ENCODE results near the gene CPT1B. TPM values are rescaled to one million over a fixed set of nuclear protein-coding genes. Genes with fewer than 3 reads are reported as not detected.

The CPT1B gene
- total and polyA plus RNA-seq, 10 of the 15 experiments (the other 5 are each of a cell fraction or from before 2014, with no cell fraction given): 3.5 to 54.0 (median 21.7) TPM

DNA sequence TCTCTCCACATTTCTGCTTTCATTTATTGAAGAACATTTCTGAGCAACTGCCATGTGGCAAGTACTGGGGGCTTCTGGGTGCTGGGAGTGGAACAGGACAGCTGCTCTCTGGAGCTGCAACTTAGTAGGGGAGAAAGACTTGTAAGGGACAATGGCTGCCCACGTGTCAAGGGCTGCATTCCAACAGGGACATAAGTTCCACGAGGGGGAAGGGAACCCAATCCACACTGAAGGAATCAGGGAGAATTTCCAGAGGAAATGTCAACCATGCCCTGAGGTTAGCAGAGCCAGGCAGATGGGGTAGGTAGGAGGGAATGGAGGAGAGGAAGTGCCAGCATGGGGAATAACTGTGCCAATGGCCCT lies 24.1 kb upstream of the CPT1B start:
- H3K79me2 ChIP-seq (ENCODE audit: control insufficient read depth, insufficient read depth, low read length): no peaks in the 10 kb centered on the region
- peaks cover 5 to 6% of the 10 kb centered on the region in 2 experiments; a peak in 3 of 4 replicates for H3K27me3 ChIP-seq (replicated peaks in 1 of 2; ENCODE audit: control insufficient read depth in 2 of 2, insufficient read depth in 2 of 2, low read length in 1 of 2)
- no peaks in the 10 kb centered on the region for H4K20me1 ChIP-seq (ENCODE audit: control insufficient read depth, insufficient read depth)
- no peaks in the 10 kb centered on the region for H3K4me1 ChIP-seq (ENCODE audit: control insufficient read depth, insufficient read depth, low read length)
- in situ Hi-C loops (cut with MboI) (no loop called here), intact Hi-C loops (cut with micrococcal nuclease; ENCODE audit: unreplicated experiment) (no loop called here)
- H3K9ac ChIP-seq (ENCODE audit: control insufficient read depth, insufficient read depth, low read length): no peak overlapping the region
- DNase-seq (ENCODE audit: low read depth, low spot score) (no peak), FAIRE-seq (no peak), ATAC-seq (no peak)
- SMC1A ChIA-PET (ENCODE audit: uncharacterized antibody, unreplicated experiment): no interaction called here
- H3K27ac ChIP-seq (ENCODE audit: control insufficient read depth, insufficient read depth): no peak overlapping the region
- RAD21 ChIA-PET (ENCODE audit: unreplicated experiment): interaction anchor here (1.0 kb wide), 1 partner anchor 19 kb away, joined by 3 read pairs; no protein-coding TSS in a partner anchor
- BruUV-seq (replicated peaks): no TSS peak
- H3K9me3 ChIP-seq (replicated peaks; ENCODE audit: control insufficient read depth, insufficient read depth, low read length): no peaks in the 10 kb centered on the region
- H3K4me2 ChIP-seq (ENCODE audit: control insufficient read depth, insufficient read depth): no peak overlapping the region
- 25% methylated on average over 2 of the region's 2 CpGs for WGBS (ENCODE audit: insufficient coverage, insufficient replicate concordance, low lambda C conversion rate, missing lambda C conversion rate)
- no peaks in the 10 kb centered on the region for H3K36me3 ChIP-seq (ENCODE audit: control insufficient read depth in 2 of 2, insufficient read depth in 2 of 2, low read length in 1 of 2)
- POLR2A ChIA-PET: interaction anchor here (0.6 kb wide), 1 partner anchor 67 kb away, joined by 7 read pairs; no protein-coding TSS in a partner anchor
- no peak overlapping the region for H3K4me3 ChIP-seq
- no peak overlapping the region for H2AFZ ChIP-seq (ENCODE audit: control insufficient read depth, low read depth, low read length)
- CTCF ChIA-PET: no interaction called here
- TF ChIP-seq, protein P1, sequence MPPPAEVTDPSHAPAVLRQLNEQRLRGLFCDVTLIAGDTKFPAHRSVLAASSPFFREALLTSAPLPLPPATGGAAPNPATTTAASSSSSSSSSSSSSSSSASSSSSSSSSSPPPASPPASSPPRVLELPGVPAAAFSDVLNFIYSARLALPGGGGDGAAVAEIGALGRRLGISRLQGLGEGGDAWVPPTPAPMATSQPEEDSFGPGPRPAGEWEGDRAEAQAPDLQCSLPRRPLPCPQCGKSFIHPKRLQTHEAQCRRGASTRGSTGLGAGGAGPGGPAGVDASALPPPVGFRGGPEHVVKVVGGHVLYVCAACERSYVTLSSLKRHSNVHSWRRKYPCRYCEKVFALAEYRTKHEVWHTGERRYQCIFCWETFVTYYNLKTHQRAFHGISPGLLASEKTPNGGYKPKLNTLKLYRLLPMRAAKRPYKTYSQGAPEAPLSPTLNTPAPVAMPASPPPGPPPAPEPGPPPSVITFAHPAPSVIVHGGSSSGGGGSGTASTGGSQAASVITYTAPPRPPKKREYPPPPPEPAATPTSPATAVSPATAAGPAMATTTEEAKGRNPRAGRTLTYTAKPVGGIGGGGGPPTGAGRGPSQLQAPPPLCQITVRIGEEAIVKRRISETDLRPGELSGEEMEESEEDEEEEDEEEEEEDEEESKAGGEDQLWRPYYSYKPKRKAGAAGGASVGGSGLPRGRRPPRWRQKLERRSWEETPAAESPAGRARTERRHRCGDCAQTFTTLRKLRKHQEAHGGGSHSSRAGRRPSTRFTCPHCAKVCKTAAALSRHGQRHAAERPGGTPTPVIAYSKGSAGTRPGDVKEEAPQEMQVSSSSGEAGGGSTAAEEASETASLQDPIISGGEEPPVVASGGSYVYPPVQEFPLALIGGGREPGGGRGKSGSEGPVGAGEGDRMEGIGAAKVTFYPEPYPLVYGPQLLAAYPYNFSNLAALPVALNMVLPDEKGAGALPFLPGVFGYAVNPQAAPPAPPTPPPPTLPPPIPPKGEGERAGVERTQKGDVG (CRISPR knock-in tag; IDR thresholded peaks at IDR 0.05): no peak
- TF ChIP-seq NR2F1 (conservative IDR thresholded peaks at IDR 0.05): no peak
- TF ChIP-seq, protein P2, sequence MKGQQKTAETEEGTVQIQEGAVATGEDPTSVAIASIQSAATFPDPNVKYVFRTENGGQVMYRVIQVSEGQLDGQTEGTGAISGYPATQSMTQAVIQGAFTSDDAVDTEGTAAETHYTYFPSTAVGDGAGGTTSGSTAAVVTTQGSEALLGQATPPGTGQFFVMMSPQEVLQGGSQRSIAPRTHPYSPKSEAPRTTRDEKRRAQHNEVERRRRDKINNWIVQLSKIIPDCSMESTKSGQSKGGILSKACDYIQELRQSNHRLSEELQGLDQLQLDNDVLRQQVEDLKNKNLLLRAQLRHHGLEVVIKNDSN (IDR thresholded peaks at IDR 0.05; ENCODE audit: borderline replicate concordance, extremely low read length, insufficient read depth, low read depth, low read length): no peak
- TF ChIP-seq, protein P3, sequence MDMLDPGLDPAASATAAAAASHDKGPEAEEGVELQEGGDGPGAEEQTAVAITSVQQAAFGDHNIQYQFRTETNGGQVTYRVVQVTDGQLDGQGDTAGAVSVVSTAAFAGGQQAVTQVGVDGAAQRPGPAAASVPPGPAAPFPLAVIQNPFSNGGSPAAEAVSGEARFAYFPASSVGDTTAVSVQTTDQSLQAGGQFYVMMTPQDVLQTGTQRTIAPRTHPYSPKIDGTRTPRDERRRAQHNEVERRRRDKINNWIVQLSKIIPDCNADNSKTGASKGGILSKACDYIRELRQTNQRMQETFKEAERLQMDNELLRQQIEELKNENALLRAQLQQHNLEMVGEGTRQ (IDR thresholded peaks at IDR 0.05; ENCODE audit: borderline replicate concordance, low read depth, low read length): no peak
- TF ChIP-seq, protein P4, sequence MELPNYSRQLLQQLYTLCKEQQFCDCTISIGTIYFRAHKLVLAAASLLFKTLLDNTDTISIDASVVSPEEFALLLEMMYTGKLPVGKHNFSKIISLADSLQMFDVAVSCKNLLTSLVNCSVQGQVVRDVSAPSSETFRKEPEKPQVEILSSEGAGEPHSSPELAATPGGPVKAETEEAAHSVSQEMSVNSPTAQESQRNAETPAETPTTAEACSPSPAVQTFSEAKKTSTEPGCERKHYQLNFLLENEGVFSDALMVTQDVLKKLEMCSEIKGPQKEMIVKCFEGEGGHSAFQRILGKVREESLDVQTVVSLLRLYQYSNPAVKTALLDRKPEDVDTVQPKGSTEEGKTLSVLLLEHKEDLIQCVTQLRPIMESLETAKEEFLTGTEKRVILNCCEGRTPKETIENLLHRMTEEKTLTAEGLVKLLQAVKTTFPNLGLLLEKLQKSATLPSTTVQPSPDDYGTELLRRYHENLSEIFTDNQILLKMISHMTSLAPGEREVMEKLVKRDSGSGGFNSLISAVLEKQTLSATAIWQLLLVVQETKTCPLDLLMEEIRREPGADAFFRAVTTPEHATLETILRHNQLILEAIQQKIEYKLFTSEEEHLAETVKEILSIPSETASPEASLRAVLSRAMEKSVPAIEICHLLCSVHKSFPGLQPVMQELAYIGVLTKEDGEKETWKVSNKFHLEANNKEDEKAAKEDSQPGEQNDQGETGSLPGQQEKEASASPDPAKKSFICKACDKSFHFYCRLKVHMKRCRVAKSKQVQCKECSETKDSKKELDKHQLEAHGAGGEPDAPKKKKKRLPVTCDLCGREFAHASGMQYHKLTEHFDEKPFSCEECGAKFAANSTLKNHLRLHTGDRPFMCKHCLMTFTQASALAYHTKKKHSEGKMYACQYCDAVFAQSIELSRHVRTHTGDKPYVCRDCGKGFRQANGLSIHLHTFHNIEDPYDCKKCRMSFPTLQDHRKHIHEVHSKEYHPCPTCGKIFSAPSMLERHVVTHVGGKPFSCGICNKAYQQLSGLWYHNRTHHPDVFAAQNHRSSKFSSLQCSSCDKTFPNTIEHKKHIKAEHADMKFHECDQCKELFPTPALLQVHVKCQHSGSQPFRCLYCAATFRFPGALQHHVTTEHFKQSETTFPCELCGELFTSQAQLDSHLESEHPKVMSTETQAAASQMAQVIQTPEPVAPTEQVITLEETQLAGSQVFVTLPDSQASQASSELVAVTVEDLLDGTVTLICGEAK (IDR thresholded peaks at IDR 0.05; ENCODE audit: borderline replicate concordance): no peak
- TF ChIP-seq PAX5 (IDR thresholded peaks at IDR 0.05; ENCODE audit: borderline replicate concordance, low read depth, low read length): no peak
- no peak for TF ChIP-seq SPI1 (IDR thresholded peaks at IDR 0.05; ENCODE audit: borderline replicate concordance, insufficient read depth, low read depth, low read length)
- TF ChIP-seq ZNF217 (IDR thresholded peaks at IDR 0.05): no peak
- no peak for TF ChIP-seq ATF7 (IDR thresholded peaks at IDR 0.05; ENCODE audit: low read depth)
- no peak for TF ChIP-seq SP1 (IDR thresholded peaks at IDR 0.05; ENCODE audit: low read depth, low read length)
- TF ChIP-seq POLR2A (IDR thresholded peaks at IDR 0.05; ENCODE audit: low read depth, low read length): no peak
- TF ChIP-seq YBX1 (IDR thresholded peaks at IDR 0.05): no peak
- TF ChIP-seq MTA2 (IDR thresholded peaks at IDR 0.05; ENCODE audit: low read depth): no peak
- no peak for TF ChIP-seq EED (IDR thresholded peaks at IDR 0.05; ENCODE audit: low read depth)
- no peak for TF ChIP-seq SUZ12 (IDR thresholded peaks at IDR 0.05; ENCODE audit: unreplicated experiment)
- TF ChIP-seq, protein P5, sequence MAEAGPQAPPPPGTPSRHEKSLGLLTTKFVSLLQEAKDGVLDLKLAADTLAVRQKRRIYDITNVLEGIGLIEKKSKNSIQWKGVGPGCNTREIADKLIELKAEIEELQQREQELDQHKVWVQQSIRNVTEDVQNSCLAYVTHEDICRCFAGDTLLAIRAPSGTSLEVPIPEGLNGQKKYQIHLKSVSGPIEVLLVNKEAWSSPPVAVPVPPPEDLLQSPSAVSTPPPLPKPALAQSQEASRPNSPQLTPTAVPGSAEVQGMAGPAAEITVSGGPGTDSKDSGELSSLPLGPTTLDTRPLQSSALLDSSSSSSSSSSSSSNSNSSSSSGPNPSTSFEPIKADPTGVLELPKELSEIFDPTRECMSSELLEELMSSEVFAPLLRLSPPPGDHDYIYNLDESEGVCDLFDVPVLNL (IDR thresholded peaks at IDR 0.05; ENCODE audit: low read depth, low read length): no peak
